ENCODE measurements around the gene CHID1. TPM values are rescaled to one million over a fixed set of nuclear protein-coding genes. Genes with fewer than 3 reads are reported as not detected.

Gene CHID1
- polyA plus RNA-seq, 1 experiment, result 95.5 TPM

DNA sequence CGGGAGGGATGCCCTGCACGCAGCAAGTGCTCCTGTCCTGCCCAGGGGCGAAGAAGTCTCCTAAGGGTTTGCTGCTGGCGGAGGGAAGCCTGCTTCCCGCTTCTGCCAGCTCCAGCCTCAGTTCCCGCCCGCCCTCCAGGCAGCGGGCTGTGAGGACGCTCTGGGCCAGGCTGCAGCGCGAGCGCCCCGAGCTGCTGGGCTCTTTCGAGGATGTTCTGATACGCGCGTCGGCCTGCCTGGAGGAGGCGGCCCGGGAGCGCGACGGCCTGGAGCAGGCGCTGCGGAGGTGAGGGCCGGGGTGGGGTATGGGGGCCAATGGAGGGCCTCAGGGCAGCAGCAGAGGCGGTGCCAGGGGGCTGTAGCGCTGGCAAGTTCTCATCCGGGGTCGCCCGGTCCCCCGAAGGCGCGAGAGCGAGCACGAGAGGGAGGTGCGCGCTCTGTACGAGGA, 80.7 kb downstream of the CHID1 start:
- CTCF ChIA-PET, result no interaction called here
- H3K27ac ChIP-seq (ENCODE audit: low read depth, low read length), result no peak overlapping the region
- POLR2A ChIA-PET, result interaction anchor here (0.6 to 3.7 kb wide), 6 partner anchors 9 to 80 kb away, joined by 3 to 28 read pairs (median 4); partner anchors contain the start of genes CEND1, PNPLA2, RPLP2 and TSPAN4
- DNase-seq (ENCODE audit: low read depth, low spot score), result no peak
- H3K9me3 ChIP-seq (ENCODE audit: control insufficient read depth, insufficient read depth, low read length), result no peaks in the 10 kb centered on the region; the same call in 1 of the 2 replicates
- TF ChIP-seq, protein P1, sequence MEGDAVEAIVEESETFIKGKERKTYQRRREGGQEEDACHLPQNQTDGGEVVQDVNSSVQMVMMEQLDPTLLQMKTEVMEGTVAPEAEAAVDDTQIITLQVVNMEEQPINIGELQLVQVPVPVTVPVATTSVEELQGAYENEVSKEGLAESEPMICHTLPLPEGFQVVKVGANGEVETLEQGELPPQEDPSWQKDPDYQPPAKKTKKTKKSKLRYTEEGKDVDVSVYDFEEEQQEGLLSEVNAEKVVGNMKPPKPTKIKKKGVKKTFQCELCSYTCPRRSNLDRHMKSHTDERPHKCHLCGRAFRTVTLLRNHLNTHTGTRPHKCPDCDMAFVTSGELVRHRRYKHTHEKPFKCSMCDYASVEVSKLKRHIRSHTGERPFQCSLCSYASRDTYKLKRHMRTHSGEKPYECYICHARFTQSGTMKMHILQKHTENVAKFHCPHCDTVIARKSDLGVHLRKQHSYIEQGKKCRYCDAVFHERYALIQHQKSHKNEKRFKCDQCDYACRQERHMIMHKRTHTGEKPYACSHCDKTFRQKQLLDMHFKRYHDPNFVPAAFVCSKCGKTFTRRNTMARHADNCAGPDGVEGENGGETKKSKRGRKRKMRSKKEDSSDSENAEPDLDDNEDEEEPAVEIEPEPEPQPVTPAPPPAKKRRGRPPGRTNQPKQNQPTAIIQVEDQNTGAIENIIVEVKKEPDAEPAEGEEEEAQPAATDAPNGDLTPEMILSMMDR (IDR thresholded peaks at IDR 0.05; ENCODE audit: low read depth, low read length), result no peak
- H3K27me3 ChIP-seq (ENCODE audit: control insufficient read depth, insufficient read depth, low read length), result no peaks in the 10 kb centered on the region
- peak overlapping the region; percentile 34 for H3K4me3 ChIP-seq (ENCODE audit: low read depth, low read length)

DNA sequence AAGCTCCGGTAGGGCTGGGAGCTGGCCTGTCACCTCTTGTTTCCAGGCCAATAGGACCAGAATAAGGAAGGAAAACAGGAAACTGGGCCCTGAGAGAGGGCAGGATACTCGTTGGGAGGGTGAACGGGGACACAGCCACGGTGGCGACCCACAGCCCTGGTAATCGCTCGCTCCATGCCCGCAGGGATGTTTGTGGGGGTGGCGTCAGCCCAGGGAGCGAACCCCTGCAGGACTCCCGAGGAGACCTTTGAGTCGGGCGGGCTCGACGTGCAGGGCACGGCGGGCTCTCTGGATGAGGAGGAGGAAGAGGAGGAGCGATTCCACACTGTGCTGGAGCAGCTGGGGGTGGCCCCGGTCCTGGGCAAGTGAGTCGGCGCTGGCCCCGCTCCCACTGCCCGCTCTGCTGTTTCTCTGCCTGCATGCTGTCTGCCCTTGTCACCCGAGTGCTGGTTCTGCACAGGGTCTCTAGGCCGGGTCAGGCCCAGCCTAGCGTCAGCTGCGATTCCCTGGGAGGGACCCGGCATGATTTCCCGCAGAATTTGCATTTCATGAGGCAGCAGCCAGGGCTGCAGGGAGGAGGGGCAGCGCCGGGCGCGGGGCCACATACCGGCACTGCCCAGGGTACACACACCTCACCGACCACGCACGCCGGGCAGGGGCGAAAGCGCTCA, 81.3 kb downstream of the CHID1 start:
- no peak for DNase-seq (ENCODE audit: low read depth, low spot score)
- CTCF ChIA-PET, result no interaction called here
- no peaks in the 10 kb centered on the region for H3K27me3 ChIP-seq (ENCODE audit: control insufficient read depth, insufficient read depth, low read length)
- no peaks in the 10 kb centered on the region; the same call in 1 of the 2 replicates for H3K9me3 ChIP-seq (ENCODE audit: control insufficient read depth, insufficient read depth, low read length)
- POLR2A ChIA-PET, result interaction anchor here (0.6 to 3.7 kb wide), 5 partner anchors 10 to 80 kb away, joined by 3 to 28 read pairs (median 8); partner anchors contain the start of genes CEND1, PNPLA2 and TSPAN4
- peak overlapping the region; percentile 34 for H3K4me3 ChIP-seq (ENCODE audit: low read depth, low read length)
- H3K27ac ChIP-seq (ENCODE audit: low read depth, low read length), result no peak overlapping the region
- TF ChIP-seq, protein P1 (IDR thresholded peaks at IDR 0.05; ENCODE audit: low read depth, low read length), result no peak

DNA sequence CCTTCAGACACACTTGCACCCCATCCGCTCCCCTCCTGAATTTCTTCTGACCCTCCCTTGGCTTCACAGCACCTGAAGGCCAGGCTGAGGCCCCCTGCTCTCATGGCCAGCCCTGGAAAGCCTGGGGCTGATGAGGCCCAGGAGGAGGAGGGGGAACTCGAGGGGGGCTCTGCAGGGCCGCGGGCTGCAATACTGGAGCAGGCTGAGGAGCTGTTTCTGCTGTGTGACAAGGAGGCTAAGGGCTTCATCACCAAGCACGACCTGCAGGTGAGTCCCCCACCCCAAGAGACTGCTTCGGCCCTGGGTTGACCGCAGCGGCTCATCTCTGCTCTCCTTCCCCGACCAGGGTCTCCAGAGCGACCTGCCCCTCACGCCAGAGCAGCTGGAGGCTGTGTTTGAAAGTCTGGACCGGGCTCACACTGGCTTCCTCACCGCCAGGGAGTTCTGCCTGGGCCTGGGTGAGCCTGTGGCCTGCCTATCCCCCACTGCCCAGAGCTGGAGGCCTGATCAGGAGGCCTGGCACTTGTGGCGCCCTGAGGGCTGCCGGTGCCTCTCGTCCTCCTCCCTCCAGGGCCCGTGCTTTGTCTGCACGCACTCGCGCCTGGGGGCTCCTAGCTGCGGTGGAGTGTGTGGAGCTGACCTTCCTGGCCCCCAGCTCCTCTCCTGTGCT, 82.0 kb downstream of the CHID1 start:
- Histone ChIP-seq H3K9me3 (ENCODE audit: control insufficient read depth, insufficient read depth, low read length) (no peaks in the 10 kb centered on the region; the same call in 1 of the 2 replicates), H3K27me3 (ENCODE audit: control insufficient read depth, insufficient read depth, low read length) (no peaks in the 10 kb centered on the region), H3K27ac (ENCODE audit: low read depth, low read length) (peak overlapping the region; percentile 21), H3K4me3 (ENCODE audit: low read depth, low read length) (no peak overlapping the region)
- ChIA-PET CTCF (no interaction called here), POLR2A (interaction anchor here (0.6 to 3.7 kb wide), 2 partner anchors 9 to 18 kb away, joined by 12 to 28 read pairs; partner anchors contain the start of gene PNPLA2)
- DNase-seq (ENCODE audit: low read depth, low spot score), result no peak
- TF ChIP-seq, protein P1 (IDR thresholded peaks at IDR 0.05; ENCODE audit: low read depth, low read length), result no peak

DNA sequence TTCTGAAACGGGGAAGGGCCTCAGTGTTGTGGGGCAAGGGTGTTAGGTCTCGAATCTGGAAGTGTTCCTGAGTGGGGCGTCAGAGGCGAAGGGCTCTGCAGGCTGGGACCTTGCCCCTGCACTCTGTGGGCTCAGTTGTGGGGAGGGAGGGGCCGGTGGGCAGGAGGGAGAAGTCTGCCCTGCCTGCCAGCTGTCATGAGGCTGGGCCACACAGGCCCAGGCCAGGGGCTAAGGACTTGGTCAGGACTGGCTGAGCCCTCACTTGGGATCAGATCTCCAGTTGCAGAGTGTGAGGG, 82.8 kb downstream of the CHID1 start, which contains the start of gene CRACR2B:
Gene CRACR2B, plus strand, starts transcription at position 23 of the 296 bp plus-strand sequence. CDS start 689 bp downstream, outside the sequence.
- POLR2A ChIA-PET, result no interaction called here
- Histone ChIP-seq H3K27ac (ENCODE audit: low read depth, low read length) (peak within 1 kb of the TSS; percentile 21), H3K27me3 (ENCODE audit: control insufficient read depth, insufficient read depth, low read length) (no peaks in the 10 kb centered on the region), H3K4me3 (ENCODE audit: low read depth, low read length) (peak within 1 kb of the TSS; percentile 7; the same call in 1 of the 2 replicates), H3K9me3 (ENCODE audit: control insufficient read depth, insufficient read depth, low read length) (no peaks in the 10 kb centered on the region; the same call in 1 of the 2 replicates)
- CTCF ChIA-PET, result no interaction called here
- TF ChIP-seq, protein P1 (IDR thresholded peaks at IDR 0.05; ENCODE audit: low read depth, low read length), result no peak
- no peak for DNase-seq (ENCODE audit: low read depth, low spot score)
